GM18511 (cell line): Measurements from ENCODE around the gene WDR33.
"Not testable (repeated sequence)": the region's sequence is repeated elsewhere in the genome, so short reads cannot be mapped to it uniquely, and the experiment has no call there.

Experiments used
- ATAC-seq: cut with Tn5 transposase; IDR thresholded peaks from one replicate; pipeline ENCODE4 v1.9.1; 2021; ENCODE audit warnings: mild to moderate bottlenecking, moderate library complexity; ENCODE audit not compliant: unreplicated experiment

WDR33 gene

DNA sequence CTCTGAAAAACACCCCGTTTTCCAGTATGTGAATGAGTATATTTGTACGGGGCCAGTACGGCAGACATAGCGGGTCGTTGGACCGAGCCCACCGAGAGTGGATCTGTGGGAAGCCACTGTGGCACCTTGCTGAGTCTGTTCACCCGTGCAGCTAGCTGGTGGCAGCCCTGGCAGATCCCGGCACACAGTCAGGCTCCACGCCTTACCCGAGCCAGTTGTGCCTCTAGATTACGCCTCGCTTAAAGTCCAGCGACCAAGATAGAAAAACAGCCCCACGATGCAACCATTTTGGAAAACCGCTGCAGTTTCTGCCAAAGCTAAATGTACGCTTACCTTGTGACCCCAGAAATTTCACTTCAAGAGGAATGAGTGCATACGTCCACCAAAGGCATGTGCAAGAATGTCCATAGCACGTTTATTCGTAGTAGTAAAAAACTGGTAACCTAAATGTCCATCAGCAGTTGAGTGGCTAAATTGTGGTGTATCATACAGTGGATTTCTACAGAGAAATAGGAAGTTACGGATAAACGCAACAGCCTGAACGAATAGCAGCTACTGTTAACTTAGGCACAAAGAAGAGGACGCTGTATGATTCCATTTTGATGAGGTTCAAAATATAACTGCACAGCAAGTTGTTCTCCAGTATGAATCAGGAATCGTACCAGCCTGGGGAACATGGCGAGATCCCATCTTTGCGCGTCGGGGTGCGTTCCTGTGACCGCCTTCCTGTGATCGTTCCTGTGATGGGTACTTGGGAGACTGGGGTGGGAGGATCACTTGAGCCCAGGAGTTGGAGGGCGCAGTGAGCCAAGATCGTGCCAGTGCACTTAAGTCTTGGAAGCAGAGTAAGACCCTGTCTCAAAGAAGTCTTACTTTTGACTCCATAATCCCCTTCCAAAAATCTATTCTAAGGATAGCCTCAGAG, 688 bp upstream of the WDR33 start:
- ATAC-seq: peak; percentile 51

DNA sequence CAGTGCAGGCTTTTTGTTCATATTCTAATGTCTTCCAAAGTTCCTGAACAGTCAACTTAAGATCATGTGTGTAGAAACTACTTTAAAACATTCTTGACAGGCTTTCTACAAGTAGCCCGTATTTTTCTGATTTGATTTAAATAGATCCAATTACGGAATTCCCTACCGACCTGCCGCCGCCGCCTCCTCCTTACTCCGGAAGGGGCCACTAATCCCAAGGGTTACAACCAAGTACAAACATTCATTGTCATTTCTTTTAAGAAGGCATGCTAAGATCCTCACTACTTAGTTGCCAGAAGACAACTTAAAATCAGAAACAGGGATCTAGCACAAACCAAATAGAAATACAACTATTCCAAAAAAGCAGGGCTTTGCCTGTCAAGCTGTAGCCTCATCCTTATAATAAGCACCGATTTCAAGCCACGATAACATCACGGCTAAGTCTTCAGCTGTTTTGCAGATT, 784 bp downstream of the WDR33 start:
- ATAC-seq: no peak

DNA sequence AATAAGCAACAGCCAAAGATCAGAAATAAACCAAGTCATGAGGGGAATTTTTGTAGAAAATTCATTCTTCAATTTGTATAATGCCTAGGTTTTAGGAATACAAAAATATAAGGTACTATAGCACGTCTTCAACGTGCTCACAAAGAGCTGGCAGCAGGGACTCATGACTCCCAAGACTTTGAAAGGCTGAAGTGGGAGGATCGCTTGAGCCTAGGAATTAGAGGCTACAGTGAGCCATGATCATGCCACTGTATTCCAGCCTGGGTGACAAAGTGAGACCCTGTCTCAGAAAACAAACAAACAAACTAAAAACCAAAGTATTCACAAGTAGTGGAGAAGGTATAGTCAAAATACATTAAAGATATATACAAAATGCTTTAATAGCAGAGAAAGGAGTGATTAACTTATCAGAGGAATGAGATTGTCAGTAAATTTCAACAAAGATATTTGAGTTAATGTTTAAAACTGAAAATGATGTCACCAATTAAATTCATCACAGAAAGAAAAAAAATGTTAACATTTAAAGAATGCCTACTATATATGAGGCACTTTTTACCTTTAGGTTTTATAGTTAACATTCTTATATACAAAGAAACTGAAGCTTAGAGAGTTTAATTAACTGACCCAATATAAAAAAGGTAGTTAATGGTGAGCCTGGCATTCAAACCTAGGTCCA, 3.2 kb downstream of the WDR33 start:
- no peak for ATAC-seq

DNA sequence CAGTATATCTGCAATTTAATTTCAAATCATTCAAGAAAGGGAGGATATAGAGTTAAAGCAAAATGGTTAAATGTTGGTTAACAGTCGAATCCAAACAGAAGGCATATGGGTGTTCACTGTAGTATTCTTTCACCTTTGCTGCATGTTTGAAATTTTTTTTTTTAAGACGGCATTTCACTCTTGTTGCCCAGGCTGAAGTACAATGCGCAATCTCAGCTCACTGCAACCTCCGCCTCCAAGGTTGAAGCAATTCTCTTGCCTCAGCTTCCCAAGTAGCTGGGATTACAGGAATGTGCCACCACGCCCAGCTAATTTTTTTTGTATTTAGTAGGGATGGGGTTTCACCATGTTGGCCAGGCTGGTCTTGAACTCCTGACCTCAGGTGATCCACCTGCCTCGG, 4.1 kb downstream of the WDR33 start:
- not testable (repeated sequence) for ATAC-seq

DNA sequence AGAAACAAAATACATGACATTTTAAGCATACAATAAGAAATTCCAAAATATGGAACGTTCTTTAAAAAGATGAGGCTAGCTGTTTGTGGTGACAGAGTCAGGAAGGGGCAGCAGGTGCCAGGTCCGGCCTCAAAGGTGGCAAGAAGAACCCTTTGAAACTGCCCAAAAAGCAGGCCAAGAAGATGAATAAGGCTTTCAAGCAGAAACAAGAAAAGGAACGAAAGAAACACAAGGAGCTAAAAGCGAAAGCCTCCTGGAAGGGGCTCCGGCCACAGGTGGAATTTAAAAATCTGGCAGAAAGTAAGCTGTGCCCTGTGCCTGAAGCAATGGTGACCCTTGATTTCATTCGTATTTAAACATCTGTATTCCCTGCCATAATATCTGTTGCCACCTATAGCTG, 5.5 kb downstream of the WDR33 start:
- no peak for ATAC-seq

DNA sequence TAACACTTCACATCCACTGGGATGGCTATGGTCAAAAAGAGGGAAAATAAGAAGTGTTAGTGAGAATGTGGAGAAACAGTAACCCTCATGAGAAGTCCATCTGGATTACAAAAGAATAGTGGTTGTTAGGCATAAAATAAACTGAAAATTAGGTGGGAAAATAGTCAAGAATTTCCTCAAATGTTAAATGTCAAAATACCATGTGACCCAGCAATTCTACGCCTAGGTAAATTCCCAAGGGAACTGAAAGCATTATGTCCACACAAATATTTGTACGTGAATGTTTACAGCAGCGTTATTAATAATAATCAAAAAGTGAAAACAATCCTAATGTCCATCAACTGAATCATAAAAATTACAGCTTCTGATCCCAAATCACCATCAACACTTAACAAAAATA, 11.0 kb downstream of the WDR33 start:
- no peak for ATAC-seq

DNA sequence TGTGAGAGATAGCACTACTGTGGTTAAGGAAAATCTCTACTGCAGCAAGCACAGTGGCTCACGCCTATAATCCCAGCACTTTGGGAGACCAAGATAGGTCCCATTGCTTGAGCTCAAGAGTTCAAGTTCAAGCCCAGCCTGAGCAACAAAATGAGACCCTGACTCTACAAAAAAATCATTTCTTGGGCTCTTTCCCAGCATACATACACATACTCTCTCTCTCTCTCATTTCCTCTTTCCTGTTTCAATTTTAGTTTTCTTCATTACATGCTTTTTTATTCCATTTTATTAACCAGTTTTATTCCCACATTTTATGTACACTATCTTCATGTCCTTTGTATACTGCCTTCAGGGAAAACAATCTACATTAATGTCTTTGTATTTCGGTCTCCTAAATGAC, 14.6 kb downstream of the WDR33 start:
- ATAC-seq: no peak

DNA sequence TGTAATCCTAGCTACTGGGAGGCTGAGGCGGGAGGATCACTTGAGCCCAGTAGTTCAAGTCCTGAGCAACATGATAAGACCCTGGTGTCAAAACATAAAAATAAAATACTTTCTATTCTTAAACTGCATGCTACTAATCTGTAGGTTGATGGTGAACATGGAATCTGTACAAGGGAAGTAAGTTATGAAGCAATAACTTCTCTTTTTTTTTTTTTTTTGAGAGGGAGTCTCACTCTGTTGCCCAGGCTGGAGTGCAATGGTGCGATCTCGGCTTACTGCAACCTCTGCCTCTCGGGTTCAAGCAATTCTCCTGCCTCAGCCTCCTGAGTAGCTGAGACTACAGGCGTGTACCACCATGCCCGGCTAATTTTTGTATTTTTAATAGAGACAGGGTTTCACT, 16.1 kb downstream of the WDR33 start:
- not testable (repeated sequence) for ATAC-seq

DNA sequence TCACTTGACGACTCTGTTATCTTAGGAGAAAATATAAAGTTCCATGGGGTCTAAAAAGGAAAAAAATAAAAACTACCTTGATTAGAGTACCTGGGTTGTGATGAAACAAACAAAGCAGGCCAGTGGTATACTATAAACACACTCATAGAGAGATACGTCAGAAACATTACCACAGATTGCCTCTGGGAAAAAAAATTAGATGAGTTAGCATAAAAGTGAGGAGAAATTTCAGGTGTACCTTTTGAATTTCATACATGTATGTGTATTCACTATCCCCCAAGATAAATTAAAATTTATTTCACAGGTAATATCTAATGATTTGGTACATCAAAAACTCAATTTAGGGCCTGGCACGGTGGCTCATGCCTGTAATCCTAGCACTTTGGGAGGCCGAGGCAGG, 18.2 kb downstream of the WDR33 start:
- ATAC-seq: no peak

DNA sequence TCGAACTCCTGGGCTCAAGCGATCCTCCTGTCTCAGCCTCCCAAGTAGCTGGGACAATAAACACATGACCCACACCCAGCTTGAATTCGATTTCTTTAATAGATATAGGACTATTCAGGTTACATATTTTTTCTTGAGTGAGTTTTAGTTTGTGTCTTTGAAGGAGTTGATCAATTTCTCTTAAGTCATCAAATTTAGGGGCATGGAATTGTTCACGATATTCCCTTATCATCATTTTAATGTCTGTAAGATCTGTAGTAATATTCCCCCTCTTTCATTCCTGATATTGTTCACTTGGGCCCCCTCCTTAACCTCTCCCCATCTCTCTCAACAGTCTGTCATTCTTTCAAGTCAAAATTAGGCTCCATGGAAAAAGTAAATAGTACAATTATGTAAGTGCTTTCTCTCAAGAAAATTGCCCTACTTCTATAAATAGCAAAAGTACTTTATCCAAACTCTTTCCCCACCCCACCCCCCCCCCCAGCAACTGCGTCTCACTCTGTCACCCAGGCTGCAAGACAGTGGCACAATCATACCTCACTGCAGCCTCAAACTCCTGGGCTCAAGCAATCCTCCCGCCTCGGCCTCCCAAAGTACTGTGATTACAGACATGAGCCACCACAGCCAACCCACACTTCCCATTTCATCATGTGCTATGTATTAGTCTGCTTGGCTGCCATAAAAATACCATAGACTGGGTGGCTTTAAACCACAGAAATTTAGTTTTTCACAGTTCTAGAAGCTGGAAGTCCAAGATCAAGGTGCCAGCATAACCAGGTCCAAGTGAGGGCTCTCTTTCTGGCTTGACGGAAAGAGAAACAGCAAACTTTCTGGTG, 20.1 kb downstream of the WDR33 start:
- ATAC-seq: no peak

DNA sequence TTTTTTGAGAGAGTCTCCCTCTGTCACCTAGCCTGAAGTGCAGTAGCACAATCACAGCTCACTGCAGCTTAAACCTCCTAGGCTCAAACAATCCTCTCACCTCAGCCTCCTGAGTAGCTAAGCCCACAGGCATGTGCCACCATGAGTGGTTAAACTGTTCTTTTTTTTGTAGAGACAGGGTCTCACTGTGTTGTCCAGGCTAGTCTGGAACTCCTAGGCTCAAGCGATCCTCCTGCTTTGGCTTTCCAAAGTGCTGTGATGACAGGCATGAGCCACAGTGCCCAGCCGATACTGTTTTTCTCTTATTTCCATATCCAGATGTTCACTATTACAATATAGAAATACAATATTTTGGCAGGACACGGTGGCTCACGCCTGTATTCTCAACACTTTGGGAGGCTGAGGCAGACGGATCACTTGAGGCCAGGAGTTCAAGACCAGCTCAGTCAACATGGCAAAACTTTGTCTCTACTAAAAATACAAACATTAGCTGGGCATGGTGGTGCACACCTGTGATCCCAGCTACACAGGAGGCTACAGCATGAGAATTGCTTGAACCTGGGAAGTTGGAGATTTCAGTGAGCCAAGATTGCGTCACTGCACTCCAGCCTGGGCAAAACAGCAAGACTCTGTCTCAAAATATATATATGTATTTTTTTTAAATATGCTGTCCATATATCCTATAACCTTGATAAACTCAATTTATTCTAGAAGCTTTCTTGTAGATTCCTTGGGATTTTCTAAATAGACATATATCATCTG, 24.7 kb downstream of the WDR33 start:
- ATAC-seq: no peak

DNA sequence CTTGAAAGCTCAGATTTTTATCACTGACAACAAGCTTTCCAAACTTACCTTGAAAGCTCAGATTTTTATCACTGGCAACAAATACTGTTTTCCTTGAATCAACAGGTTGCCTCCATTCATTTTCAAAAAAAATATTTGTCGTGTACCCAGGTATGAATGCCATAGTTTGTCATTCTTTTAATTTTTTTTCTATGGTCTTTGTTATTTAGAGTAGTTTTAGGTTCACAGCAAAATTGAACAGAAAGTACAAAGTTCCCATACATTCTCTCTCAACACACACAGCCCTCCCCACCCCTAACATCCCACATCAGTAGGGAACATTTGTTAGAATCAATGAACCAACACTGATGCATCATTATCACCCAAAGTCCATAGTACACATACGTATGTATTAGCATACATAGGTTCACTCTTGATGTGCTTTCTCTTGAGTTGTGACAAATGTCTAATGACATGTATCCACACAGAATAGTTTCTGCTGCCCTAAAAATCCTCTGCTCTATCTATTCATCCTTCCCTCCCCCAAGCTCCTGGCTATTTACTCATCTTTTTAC, 25.9 kb downstream of the WDR33 start:
- no peak for ATAC-seq

DNA sequence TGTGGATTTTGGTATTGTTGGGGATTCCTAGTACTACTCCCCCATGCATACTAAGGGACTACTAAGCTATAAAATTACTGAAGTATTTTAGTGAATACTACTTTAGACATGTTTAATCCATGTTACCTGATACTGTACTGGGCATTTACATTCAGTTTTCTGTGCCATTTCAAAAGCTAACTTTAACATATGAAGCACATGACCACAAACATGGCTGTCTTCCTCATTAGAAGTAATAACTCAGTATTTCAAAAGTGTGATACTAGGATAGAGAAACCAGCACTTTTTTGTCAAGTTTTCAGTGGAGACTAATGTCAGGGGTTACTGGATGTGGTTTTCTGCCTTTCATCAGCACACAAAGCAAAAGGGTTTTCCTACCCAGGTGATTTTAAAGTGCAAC, 27.9 kb downstream of the WDR33 start:
- ATAC-seq: no peak

DNA sequence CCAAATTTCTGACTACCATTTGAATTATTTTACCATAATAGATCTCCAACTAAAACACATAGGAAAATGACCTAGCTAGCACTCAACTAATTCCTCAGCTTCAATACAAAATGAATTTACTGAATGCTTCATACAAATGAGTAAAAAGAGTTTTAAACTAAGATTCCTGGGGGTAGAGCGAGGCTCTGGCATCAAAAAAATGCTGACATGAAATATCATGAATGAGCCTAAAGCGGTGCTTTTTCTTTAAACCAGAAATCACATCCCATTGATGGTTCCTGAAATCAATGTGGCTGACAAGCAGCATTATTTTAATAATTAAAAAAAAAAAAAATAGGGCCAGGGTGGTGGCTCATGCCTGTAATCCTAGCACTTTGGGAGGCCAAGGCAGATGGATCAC, 32.1 kb downstream of the WDR33 start:
- no peak for ATAC-seq

DNA sequence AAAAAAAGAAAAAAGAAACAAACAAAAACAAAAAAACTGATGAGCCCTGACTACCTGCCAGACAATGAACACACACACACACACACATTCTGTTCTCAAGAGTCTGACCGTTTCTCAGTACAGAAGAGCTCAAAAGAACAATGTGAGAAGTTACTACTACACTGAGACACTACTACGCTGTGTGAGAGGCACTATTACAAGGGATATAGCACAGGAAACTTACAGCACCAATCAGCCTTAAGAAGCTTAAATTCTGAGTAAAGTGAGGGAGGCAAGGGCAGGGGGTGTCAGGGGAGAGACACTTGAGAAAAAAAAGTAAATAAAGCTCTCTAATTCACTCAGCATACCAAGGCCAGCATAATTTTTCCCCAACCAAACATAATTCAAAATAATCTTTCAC, 32.5 kb downstream of the WDR33 start:
- no peak for ATAC-seq

DNA sequence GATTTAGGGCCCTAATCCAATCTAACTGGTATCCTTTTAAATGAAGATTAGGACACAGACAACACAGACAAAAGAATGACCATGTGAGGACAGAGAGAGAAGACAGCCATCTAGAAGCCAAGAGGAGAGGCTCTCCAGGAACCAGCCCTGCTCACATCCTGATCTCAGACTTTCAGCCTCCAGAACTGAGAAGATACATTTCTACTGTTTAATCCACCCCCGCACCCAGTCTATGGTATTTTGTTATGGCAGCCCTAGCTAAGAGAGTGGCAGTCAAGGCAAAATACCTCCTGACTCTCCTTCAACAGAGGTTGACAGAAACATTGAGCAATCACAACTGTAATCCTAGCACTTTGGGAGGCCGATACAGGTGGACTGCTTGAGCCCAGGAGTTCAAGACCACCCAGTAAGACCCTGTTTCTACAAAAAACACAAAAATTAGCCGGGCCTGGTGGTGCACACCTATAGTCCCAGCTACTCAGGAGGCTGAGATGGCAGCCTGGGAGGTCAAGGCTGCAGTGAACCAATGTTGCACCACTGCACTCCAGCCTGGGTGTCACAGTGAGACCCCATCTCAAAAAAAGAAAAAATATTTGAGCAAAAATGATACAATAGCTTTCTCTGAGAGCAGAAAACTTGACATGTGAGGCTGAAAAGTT, 34.7 kb downstream of the WDR33 start:
- no peak for ATAC-seq

DNA sequence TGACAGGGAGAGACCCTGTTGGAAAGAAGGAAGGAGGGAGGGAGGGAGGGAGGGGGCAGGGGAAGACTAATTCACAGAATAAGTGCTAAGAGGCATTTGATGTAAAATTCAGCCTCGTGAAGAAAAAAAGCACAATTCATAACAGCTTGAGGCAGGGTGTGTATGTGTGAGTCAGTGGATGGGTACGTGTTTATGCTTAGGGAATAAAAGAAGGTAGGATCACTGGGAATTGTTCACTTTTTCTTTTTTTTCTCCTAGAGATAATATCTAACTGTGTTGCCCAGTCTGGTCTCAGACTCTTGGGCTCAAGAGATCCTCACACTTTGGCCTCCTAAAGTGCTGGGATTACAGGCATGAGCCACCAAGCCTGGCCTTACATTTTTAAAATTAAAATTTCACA, 39.2 kb downstream of the WDR33 start:
- ATAC-seq: no peak

DNA sequence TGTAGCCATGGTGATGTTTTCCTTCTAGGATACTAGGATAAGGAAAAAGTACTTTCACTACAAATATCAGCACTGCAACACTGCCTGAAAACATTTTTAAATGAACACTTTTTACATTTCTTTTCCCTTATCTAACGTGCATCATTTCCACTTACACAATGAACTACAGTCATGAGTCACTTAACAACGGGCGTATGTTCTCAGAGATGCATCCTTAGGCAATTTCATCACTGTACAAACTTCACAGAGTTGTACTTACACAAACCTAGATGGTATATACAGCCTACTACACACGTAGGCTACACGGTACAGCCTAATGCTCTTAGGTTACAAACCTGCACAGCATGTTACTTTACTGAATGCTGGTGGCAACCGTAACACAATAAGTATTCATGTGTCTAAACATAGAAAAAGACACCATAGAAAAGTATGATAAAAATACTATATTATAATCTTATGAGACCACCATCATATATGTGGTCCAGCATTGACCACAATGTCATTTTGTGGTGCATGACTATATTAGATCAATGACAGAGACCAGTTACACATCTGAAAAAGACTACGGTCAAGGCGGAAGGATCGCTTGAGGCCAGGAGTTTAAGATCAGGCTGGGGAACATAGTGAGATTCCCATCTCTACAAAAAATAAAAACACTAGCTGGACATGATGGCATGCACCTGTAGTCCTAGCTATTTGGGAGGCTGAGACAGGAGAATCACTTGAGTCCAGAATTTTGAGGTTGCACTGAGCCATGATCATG, 39.8 kb downstream of the WDR33 start:
- ATAC-seq: no peak

DNA sequence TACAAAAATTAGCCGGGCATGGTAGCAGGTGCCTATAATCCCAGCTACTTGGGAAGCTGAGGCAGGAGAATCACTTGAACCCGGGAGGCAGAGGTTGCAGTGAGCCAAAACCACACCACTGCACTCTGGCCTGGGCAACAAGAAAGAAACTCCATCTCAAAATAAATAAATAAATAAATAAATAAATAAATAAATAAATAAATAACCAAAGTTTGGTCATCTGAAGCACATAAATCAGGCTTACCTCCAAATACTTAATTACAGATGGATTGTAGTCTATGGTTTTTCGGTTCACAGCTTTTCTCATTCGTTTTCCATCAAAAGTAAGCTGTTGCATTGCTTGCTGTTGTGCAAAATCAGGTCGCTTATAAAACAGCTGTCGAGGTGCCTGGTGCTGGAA, 40.4 kb downstream of the WDR33 start:
- ATAC-seq: not testable (repeated sequence)
